GM12873 (cell line): ENCODE data around the gene ADAMTS12.

Experiments
- CTCF ChIP-seq: IDR thresholded peaks from 2 replicates; pipeline ENCODE4 v1.5.1; 2012; ENCODE audit warnings: low read depth, mild to moderate bottlenecking, moderate library complexity, low read length, control low read depth; ENCODE audit not compliant: insufficient read depth; ENCODE audit errors: missing control alignments

Gene ADAMTS12

GRCh38 chr5:33816791-33817190 lies 75.0 kb downstream of the ADAMTS12 start:
- no peak for TF ChIP-seq CTCF

- no peak for TF ChIP-seq CTCF
Measured at GRCh38 chr5:33812746-33813145, 79.0 kb downstream of the ADAMTS12 start.

GRCh38 chr5:33810491-33811120 lies 81.2 kb downstream of the ADAMTS12 start:
- no peak for TF ChIP-seq CTCF

- TF ChIP-seq CTCF, result no peak
Measured at GRCh38 chr5:33809936-33810335, 81.9 kb downstream of the ADAMTS12 start.

- no peak for TF ChIP-seq CTCF
Measured at GRCh38 chr5:33808699-33809098, 83.1 kb downstream of the ADAMTS12 start.

- TF ChIP-seq CTCF, result no peak
Measured at GRCh38 chr5:33807771-33808170, 84.0 kb downstream of the ADAMTS12 start.

GRCh38 chr5:33806738-33807442 lies 84.9 kb downstream of the ADAMTS12 start:
- no peak for TF ChIP-seq CTCF
